Transverse colon (tissue), 4 donors: ENCODE results near the gene MXRA5.

Experiments used
- EP300 ChIP-seq: sonication (generic); formaldehyde crosslinking; IDR thresholded peaks from one replicate; pipeline ENCODE4 v1.6.1; 2017; ENCODE audit warnings: antibody characterized with exemption, low read depth
- POLR2A ChIP-seq: fragments of 450-650 bp; IDR thresholded peaks from one replicate; pipeline ENCODE4 v1.6.1; 2016; ENCODE audit warnings: antibody characterized with exemption, mild to moderate bottlenecking, moderate library complexity
- POLR2AphosphoS5 ChIP-seq, 3 donors: sonication (generic); formaldehyde crosslinking; IDR thresholded peaks; one replicate each; pipeline ENCODE4 v1.6.1; 2016; ENCODE audit warnings: antibody characterized with exemption in 3 of 3
- TF ChIP-seq, protein P1 (sequence below), 5 experiments: fragments of 200-600 bp in 3 of 5; fragments of 450-650 bp in 2 of 5; sonication (generic) in 3 of 5; IDR thresholded peaks; 1 replicate in 2 of 5; 2 replicates in 3 of 5; pipeline ENCODE4 v1.5.1; 2016 to 2017; ENCODE audit warnings: antibody characterized with exemption in 5 of 5, inconsistent platforms in 3 of 5, mild to moderate bottlenecking in 2 of 5, moderate library complexity in 1 of 5

DNA sequence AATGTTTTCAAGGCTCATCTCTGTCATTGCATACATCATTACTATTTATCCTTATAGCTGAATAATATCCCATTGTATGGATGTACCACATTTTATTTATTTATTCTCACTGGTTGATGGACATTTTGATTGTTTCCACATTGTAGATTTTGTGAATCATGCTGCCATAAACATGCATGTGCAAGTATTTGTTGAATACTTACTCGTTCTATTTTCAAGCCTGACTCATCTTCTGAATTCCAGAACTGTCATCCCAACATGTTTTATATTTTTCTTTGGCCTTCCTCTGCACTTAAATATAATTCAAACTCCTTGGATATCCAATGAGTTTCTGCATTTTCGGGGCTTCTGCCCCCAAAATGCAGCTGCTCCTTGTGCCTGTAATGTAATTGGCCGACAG lies 77.6 kb downstream of the MXRA5 start:
- TF ChIP-seq, protein P1, sequence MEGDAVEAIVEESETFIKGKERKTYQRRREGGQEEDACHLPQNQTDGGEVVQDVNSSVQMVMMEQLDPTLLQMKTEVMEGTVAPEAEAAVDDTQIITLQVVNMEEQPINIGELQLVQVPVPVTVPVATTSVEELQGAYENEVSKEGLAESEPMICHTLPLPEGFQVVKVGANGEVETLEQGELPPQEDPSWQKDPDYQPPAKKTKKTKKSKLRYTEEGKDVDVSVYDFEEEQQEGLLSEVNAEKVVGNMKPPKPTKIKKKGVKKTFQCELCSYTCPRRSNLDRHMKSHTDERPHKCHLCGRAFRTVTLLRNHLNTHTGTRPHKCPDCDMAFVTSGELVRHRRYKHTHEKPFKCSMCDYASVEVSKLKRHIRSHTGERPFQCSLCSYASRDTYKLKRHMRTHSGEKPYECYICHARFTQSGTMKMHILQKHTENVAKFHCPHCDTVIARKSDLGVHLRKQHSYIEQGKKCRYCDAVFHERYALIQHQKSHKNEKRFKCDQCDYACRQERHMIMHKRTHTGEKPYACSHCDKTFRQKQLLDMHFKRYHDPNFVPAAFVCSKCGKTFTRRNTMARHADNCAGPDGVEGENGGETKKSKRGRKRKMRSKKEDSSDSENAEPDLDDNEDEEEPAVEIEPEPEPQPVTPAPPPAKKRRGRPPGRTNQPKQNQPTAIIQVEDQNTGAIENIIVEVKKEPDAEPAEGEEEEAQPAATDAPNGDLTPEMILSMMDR (IDR thresholded peaks at IDR 0.05) = no peak
- no peak for TF ChIP-seq POLR2A
- no peak for TF ChIP-seq POLR2AphosphoS5 (IDR thresholded peaks at IDR 0.05)
- no peak for TF ChIP-seq EP300
